ENCODE results near the gene RAB26.

DNA sequence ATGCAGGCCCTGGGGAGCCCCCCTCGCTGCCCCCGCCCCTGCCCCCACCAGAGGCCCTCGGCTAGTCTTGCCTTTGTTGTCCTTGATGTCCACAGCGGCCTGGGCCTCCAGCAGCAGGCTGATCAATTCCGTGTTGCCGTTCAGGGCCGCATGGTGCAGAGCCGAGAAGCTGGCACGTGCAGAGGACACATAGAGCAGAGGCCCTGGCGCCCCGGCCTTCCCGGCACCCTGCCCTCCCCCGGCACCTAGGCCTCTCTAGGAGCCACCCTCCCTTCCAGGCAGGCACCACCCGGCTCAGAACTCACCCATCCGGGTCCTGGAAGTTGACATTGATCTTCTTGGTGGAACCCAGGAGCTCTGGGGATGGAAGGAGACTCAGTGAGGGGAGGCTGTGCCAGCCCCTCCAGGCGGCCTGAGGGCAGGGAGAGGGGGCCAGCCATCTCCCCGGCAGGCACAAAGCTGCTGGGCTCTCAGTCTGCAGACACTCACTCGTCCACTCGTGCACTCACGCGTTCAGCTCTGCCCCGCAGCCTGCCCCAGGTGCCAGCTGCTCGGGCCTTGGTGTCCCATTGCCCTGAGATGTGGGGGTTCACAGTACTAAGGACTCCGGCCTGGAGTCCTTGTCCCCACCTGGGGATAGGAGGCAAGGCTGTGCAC is 41.7 kb downstream of the RAB26 start:
- no peak for TF ChIP-seq ZNF329 (CRISPR knock-in tag; IDR thresholded peaks at IDR 0.05; ENCODE audit: low read depth)
- no peak for TF ChIP-seq HMG20A (CRISPR knock-in tag; IDR thresholded peaks at IDR 0.05; ENCODE audit: borderline replicate concordance)
- TF ChIP-seq ETV5 (CRISPR knock-in tag; IDR thresholded peaks at IDR 0.05; ENCODE audit: borderline replicate concordance), result no peak
- TF ChIP-seq MYC (CRISPR knock-in tag; IDR thresholded peaks at IDR 0.05; ENCODE audit: borderline replicate concordance), result peak; percentile 67; the same call in 1 of the 2 replicates
- no peak for TF ChIP-seq EZH2 (conservative IDR thresholded peaks at IDR 0.05; ENCODE audit: low read depth, low read length)
- TF ChIP-seq, protein P1, sequence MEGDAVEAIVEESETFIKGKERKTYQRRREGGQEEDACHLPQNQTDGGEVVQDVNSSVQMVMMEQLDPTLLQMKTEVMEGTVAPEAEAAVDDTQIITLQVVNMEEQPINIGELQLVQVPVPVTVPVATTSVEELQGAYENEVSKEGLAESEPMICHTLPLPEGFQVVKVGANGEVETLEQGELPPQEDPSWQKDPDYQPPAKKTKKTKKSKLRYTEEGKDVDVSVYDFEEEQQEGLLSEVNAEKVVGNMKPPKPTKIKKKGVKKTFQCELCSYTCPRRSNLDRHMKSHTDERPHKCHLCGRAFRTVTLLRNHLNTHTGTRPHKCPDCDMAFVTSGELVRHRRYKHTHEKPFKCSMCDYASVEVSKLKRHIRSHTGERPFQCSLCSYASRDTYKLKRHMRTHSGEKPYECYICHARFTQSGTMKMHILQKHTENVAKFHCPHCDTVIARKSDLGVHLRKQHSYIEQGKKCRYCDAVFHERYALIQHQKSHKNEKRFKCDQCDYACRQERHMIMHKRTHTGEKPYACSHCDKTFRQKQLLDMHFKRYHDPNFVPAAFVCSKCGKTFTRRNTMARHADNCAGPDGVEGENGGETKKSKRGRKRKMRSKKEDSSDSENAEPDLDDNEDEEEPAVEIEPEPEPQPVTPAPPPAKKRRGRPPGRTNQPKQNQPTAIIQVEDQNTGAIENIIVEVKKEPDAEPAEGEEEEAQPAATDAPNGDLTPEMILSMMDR (CRISPR knock-in tag; IDR thresholded peaks at IDR 0.05), result no peak
- no peak; the same call in 2 of the 3 replicates for TF ChIP-seq MXI1 (IDR thresholded peaks at IDR 0.05; ENCODE audit: borderline replicate concordance, low read depth, low read length)
